ENCODE measurements around the gene HOXB8.

GRCh38 chr17:48639982-48640857 lies 25.1 kb upstream of the HOXB8 start:
- no peak for TF ChIP-seq CTCF (conservative IDR thresholded peaks at IDR 0.05)
- no peak for TF ChIP-seq EZH2 (IDR thresholded peaks at IDR 0.05; ENCODE audit: low read depth)
